G401.6 (cell line): Measurements from ENCODE around the gene SLX1A.
"Not testable (repeated sequence)": the region's sequence is repeated elsewhere in the genome, so short reads cannot be mapped to it uniquely, and the experiment has no call there.

Source experiments
- FAIRE-seq: peaks from 2 replicates; lab custom pipeline; 2012; peaks lifted over from hg19 to GRCh38; lab: Jason Lieb, UNC

Gene SLX1A

GRCh38 chr16:30184096-30184890, 9.4 kb upstream of the SLX1A start:
- no peak for FAIRE-seq

DNA sequence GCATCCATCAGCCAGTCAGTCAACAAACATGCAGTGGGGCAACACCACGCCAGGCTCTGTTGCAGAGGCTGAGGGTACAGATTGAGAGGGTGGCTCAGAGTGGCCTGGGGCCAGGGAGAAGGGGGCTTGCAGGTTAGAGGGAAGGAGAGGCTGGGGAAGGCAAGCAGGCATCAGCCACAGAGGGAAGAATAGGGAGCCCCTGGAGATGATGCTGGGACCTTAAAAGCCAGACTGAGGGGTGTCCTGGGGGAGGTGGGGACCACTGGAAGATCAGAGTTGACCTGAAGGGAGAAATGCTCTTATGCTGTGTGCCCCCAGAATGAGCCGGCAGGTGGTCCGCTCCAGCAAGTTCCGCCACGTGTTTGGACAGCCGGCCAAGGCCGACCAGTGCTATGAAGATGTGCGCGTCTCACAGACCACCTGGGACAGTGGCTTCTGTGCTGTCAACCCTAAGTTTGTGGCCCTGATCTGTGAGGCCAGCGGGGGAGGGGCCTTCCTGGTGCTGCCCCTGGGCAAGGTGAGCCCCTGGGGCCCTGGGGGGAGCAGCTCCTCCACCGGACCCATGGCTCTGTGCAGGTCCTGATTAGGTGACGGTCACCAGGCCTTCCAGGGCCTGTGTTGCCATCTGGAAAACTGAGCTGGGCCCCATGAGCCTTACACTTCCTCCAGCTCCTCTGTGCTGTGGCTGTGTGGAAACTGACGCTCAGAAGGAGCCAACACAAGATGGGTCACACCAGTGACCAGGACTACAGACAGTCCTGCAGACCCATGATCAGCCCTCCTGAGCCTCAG, 8.6 kb upstream of the SLX1A start:
- no peak for FAIRE-seq

DNA sequence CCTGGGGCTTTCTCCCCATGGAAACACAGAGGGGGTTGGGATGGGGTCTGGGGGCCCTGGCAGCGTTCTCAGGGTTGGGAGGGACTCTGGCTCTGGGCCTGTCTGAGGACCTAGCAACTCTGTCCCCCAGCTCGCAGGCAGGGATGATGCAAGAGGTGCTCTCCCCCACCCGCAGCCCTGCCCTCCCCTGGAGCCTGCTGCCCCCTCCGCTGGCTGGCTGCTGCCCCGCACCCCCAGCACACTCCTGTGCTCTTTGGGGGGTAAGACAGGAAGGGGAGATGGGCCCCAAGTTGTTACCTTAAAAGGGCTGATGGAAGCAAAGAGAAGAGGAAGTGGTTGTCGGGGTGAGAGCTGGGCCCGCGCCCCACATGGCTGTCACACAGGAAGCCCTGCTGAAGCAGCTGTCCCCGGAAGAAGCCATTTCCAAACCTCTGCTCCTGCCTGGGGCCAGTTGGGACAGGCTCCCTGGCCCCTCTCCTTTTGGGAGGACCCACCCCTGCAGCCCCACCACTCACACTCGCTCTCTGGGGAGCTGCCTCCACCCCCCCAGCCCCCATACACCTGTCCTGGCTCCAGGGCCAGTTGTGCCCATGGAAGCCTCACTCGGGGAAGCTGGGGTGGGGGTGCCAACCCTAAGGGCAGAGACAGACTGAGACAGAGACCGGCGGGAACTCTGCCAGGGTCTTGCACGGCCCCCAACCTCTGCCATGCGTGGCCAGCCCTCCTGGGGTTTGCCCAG, 7.8 kb upstream of the SLX1A start:
- no peak for FAIRE-seq

GRCh38 chr16:30186444-30186781, 7.3 kb upstream of the SLX1A start:
- FAIRE-seq, result no peak

GRCh38 chr16:30186782-30187555, 6.7 kb upstream of the SLX1A start:
- no peak for FAIRE-seq

GRCh38 chr16:30187556-30187865, 6.2 kb upstream of the SLX1A start:
- no peak for FAIRE-seq

GRCh38 chr16:30187971-30188561, 5.6 kb upstream of the SLX1A start:
- no peak for FAIRE-seq

DNA sequence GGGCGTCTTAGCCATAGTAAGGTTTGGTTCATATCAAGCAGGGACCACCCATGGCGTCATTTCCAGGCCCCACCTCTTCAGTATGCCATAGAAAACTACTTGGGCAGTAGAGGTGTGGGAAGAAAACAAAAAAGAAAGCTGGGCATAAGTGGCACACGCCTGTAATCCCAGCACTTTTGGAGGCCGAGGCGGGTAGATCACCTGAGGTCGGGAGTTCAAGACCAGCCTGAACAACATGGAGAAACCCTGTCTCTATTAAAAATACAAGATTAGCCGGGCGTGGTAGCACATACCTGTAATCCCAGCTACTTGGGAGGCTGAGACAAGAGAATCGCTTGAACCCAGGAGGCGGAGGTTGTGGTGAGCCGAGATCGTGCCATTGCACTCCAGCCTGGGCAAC, 2.5 kb upstream of the SLX1A start:
- FAIRE-seq, result not testable (repeated sequence)

GRCh38 chr16:30193098-30193497, 577 bp upstream of the SLX1A start:
- not testable (repeated sequence) for FAIRE-seq

DNA sequence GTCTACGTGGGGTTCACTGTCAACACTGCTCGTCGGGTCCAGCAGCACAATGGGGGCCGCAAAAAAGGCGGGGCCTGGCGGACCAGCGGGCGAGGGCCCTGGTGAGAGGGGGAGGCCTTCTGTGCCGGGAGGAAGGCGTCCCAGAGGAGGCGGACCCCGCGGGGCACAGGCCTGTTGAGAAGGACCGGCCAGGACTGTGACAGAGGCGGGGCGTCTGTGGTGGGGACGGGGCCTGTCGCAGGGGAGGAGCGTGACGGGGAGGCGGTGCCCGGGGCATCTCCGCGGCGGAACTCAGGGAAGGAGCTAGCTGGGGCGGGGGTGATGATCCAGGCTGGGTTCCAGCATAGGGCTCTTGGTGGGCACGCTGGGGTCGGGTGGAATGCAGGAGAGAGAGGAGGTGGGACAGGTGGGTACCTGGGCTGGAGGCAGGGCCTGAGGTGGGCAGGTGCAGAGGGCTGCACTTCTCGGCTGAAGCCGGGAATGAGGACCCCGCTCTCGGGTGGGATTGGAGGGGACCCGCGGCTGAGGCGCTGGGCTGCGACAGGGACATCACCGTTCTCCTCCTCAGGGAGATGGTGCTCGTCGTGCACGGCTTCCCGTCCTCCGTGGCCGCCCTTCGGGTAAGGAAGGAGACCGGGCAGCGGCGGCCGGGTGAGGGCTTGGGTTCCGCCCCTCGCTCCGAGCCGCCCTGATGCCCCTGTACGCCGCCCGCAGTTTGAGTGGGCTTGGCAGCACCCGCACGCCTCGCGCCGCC, 674 bp downstream of the SLX1A start:
- FAIRE-seq, result peak; percentile 70

GRCh38 chr16:30197001-30197400, 3.3 kb downstream of the SLX1A start:
- FAIRE-seq, result not testable (repeated sequence)

DNA sequence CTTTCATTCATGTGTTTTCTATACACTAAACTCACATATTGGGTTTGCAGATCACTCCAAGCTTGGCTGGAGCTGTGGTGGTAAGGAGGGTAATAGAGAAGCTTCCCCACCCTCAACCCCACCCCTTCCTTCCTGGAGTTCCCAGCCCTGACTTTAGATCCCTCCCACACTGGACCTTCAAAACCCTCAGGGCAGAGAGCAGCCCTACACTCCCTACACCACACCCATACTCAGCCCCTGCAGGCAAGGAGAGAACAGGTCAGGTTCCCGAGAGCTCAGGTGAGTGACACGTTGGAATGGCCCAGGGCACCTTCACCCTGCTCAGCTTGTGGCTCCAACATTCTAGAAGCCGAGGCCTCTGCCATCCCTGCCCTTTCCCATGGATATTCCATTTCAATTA, 5.4 kb downstream of the SLX1A start, which contains the start of gene SULT1A3:
TSS of gene SULT1A3 (plus strand) at position 207 of the 400 bp plus-strand sequence. CDS start 1,474 bp downstream, outside the sequence.
- not testable (repeated sequence) for FAIRE-seq

GRCh38 chr16:30199608-30200343, 6.1 kb downstream of the SLX1A start:
- not testable (repeated sequence) for FAIRE-seq

DNA sequence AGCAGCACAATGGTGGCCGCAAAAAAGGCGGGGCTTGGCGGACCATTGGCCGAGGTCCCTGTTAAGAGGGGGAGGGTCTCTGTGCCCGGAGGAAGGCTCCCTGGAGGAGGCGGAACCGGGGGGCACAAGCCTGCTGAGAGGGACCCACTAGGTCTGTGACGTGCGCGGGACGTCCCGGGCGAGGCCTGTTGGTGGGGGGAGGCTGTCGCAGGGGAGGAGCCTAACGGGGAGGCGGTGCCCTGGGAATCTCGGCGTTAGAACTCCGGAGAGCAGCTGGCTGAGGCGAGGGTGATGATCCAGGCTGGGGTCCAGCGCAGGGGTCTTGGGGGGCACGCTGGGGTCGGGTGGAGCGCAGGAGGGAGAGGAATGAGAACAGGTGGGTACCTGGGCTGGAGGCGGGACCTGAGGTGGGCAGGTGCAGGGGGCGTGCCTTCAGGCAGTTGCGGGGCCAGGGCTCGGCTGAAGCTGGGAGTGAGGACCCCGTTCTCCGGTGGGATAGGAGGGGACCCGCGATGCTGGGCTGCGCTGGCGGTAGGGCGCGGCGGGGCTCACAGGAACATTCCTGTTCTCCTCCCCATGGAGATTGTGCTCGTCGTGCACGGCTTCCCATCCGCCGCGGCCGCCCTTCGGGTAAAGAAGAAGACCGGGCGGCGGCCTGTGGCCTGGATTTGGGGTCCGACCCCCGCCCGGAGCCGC, 12.0 kb downstream of the SLX1A start:
- not testable (repeated sequence) for FAIRE-seq

GRCh38 chr16:30206252-30206651, 12.6 kb downstream of the SLX1A start:
- not testable (repeated sequence) for FAIRE-seq

DNA sequence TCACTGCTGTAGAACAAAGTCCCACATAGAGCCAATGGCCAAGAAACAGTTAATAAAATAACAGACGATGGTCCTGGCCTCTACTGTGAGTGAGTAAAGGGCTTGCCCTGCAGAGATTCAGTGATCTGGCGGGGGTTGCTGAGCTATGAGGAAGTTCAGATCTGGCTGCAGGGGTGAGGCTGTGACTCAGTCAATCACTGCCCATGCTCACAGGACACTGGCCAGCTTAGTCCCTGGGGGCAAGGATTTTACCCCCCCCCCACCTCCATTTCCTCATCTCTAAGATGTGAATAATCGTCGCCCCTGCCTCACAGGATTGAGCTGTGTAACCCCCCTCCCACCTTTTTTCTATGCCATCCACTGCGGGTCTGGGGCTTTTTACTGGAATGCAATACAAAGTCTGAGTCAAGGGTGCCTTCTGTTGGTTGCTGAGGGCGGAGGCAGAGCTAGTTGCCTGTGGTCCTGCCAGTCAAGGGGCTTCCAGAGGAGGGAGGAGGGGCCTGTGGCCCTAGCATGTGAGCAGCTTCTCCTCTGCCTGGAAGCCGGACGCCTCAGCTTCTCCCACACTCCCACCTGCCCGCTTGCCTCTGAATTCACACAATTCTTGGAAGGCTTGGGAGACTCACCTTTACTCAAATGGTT, 13.5 kb downstream of the SLX1A start:
- FAIRE-seq, result peak; percentile 51

DNA sequence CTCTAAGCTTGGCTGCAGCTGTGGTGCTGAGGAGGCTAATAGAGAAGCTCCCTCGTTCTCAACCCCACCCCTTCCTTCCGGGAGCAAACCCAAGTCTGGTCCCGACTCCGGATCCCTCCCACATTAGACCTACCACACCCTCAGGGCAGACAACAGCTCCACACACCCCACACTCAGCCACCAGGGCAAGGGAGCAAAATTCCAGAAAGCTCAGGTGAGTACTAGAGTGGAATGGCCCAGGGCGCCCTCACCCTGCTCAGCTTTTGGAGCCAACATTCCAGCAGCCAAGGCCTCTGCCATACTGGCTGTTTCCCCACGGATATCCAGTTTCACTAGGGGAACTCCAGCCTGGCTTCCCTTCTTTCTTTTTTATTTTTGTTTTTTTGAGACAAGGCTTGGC, 15.4 kb downstream of the SLX1A start:
- FAIRE-seq, result not testable (repeated sequence)

- FAIRE-seq, result not testable (repeated sequence)
Observed at GRCh38 chr16:30211414-30211813, 17.7 kb downstream of the SLX1A start.

GRCh38 chr16:30217082-30217481, 23.4 kb downstream of the SLX1A start:
- FAIRE-seq, result not testable (repeated sequence)
